Spinal cord (tissue), 10 donors: ENCODE results near the gene RNF114. TPM values are rescaled to one million over a fixed set of nuclear protein-coding genes. Genes with fewer than 3 reads are reported as not detected.
A peak's percentile ranks its signal among the peaks of the same experiment; 100 is the strongest.

Source experiments
- DNase-seq, 6 donors: peaks; one replicate each; pipeline versions ENCODE4 v3.0.0 to v3.0.0-alpha.2; 2013 to 2015; ENCODE audit warnings: low spot score in 6 of 6, low read depth in 4 of 6
- H3K27ac ChIP-seq: one replicate; pipeline ENCODE4 v1.5.1; 2013; ENCODE audit warnings: low read depth, low read length, control low read depth
- H3K27me3 ChIP-seq: one replicate; pipeline ENCODE4 v1.6.1; 2013; ENCODE audit warnings: low read length; ENCODE audit not compliant: control insufficient read depth, insufficient read depth
- H3K36me3 ChIP-seq: one replicate; pipeline ENCODE4 v1.6.1; 2013; ENCODE audit warnings: low read length; ENCODE audit not compliant: control insufficient read depth, insufficient read depth
- H3K4me1 ChIP-seq: one replicate; pipeline ENCODE4 v1.6.1; 2013; ENCODE audit warnings: low read length; ENCODE audit not compliant: control insufficient read depth, insufficient read depth
- H3K4me3 ChIP-seq: one replicate; pipeline ENCODE4 v1.5.1; 2013; ENCODE audit warnings: low read depth, low read length, control low read depth
- H3K9me3 ChIP-seq: one replicate; pipeline ENCODE4 v1.6.1; 2013; ENCODE audit warnings: low read length; ENCODE audit not compliant: control insufficient read depth, insufficient read depth
- WGBS: methylation state at CpG from one replicate; pipeline ENCODE4 v1.1.5; 2013; ENCODE audit warnings: missing lambda C conversion rate; ENCODE audit not compliant: insufficient coverage; 5-methylcytosine and 5-hydroxymethylcytosine counted together
- polyA plus RNA-seq, 2 donors: library from polyadenylated mRNA; unstranded; fragments of 120-200 nt; gene quantifications; one replicate each; pipeline ENCODE4 v1.2.1, GENCODE V29; 2013; ENCODE audit not compliant: insufficient read length in 2 of 2
- total RNA-seq, 2 donors: library from RNA; depleted of rRNA in 1 of 2; stranded (reverse); fragments of 120-200 nt in 1 of 2; fragments of >200 nt in 1 of 2; gene quantifications; one replicate each; pipeline versions ENCODE4 v1.2.3 to v1.2.4, GENCODE V29; 2013 to 2014
- donor health status: healthy.

RNF114 gene
- total and polyA plus RNA-seq, 4 donors, result 39.4 to 63.8 (median 57.3) TPM

GRCh38 chr20:49904440-49905214 is 31.6 kb upstream of the RNF114 start:
- no peak overlapping the region for H3K27ac ChIP-seq

DNA sequence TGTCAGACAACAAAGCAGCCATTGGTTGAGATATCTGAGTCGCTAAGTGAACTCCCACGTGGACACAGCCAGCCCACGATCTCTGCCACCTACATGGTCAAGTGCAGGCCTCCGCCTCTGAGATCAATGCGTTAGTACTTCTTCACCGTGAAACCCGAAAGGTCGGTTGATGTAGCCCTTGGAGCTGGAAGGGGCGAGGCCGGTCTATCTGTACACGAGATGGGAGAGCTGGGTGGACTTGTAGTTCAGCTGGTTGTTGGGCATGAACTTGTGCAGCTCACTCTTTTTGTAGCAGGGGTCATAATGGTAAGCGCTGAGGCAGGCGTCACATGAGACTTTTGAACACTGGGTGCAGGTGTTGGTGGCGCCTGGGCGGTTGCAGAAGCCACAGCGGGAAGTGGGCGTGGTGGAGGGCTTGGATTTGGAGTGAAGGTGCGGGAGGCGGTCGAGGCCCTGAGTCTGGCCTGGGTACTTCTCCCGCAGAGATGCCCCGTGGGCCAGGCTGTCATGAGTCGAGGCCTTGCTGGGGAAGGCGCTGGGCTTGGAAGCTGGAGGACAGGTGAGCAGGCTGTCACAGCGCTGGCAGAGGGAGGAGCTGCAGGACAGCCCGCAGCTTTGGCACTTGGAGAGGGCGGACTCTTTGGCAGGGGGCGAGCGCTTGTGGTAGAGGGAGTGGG is 30.6 kb upstream of the RNF114 start:
- WGBS, result 93% methylated on average over 29 of the region's 29 CpGs
- Histone ChIP-seq H3K4me1 (peaks cover 14% of the 10 kb centered on the region), H3K27ac (no peak overlapping the region), H3K27me3 (no peaks in the 10 kb centered on the region), H3K9me3 (no peaks in the 10 kb centered on the region), H3K4me3 (no peak overlapping the region), H3K36me3 (peaks cover 67% of the 10 kb centered on the region)
- DNase-seq, result no peak

More at GRCh38 chr20:49904440-49905214, 31.6 kb upstream of the RNF114 start:
- no peaks in the 10 kb centered on the region for H3K27me3 ChIP-seq
- H3K4me3 ChIP-seq, result no peak overlapping the region
- peaks cover 5% of the 10 kb centered on the region for H3K4me1 ChIP-seq
- H3K36me3 ChIP-seq, result peaks cover 59% of the 10 kb centered on the region
- no peaks in the 10 kb centered on the region for H3K9me3 ChIP-seq
- 85% methylated on average over 6 of the region's 17 CpGs for WGBS
- no peak for DNase-seq

GRCh38 chr20:49906101-49906604 is 30.0 kb upstream of the RNF114 start:
- no peaks in the 10 kb centered on the region for H3K9me3 ChIP-seq
- peaks cover 68% of the 10 kb centered on the region for H3K36me3 ChIP-seq
- no peak for DNase-seq
- H3K4me3 ChIP-seq, result no peak overlapping the region
- H3K4me1 ChIP-seq, result peaks cover 20% of the 10 kb centered on the region
- no peaks in the 10 kb centered on the region for H3K27me3 ChIP-seq
- H3K27ac ChIP-seq, result no peak overlapping the region
- WGBS, result 92% methylated on average over 37 of the region's 37 CpGs

GRCh38 chr20:49906615-49907154 is 29.5 kb upstream of the RNF114 start:
- DNase-seq, result no peak
- Histone ChIP-seq H3K27ac (no peak overlapping the region), H3K36me3 (peaks cover 68% of the 10 kb centered on the region), H3K4me1 (peaks cover 23% of the 10 kb centered on the region), H3K4me3 (no peak overlapping the region), H3K27me3 (no peaks in the 10 kb centered on the region), H3K9me3 (no peaks in the 10 kb centered on the region)
- 89% methylated on average over 14 of the region's 15 CpGs for WGBS

DNA sequence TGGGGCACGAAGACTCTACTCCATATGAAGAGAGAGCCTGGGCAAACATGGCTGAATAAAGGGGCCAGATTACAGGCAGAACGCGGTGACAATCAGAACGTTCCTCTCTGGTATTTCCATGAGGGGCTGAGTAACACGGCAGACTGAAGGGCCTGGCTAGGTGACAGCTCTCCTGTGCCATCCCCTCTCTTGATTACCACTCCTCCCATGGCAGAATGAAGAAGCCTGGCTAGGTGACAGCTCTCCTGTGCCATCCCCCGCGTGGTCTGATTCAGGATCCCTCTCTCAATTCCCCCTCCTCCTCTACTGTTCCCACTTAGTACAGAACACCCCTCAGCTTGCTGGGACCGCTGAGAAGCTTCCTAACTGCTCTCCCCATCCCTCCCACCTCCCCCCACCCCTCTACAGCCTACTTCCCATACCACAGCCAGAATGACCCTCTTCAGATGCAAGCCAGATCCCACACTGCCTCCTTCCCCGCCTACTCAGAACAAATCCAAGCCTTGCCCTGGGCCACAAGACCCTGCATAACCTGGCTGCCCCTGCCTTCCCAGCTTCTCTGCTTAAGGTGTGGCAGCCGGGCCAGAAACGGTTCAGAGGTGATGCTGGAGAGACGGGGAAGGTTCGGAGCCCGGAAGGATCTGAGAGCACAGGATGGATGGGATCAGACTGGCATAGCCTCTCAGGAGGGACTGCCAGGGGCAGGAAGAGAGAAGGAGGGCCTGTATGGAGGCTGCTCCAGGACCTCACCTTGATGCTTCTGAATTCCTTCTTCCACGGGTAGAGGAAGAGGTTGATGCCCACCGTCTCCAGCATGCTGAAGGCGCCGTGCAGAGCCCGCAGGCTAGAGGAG is 28.6 kb upstream of the RNF114 start:
- no peak overlapping the region for H3K4me3 ChIP-seq
- no peak for DNase-seq
- H3K27ac ChIP-seq, result no peak overlapping the region
- peaks cover 31% of the 10 kb centered on the region for H3K4me1 ChIP-seq
- H3K36me3 ChIP-seq, result peaks cover 65% of the 10 kb centered on the region
- no peaks in the 10 kb centered on the region for H3K9me3 ChIP-seq
- no peaks in the 10 kb centered on the region for H3K27me3 ChIP-seq
- 96% methylated on average over 19 of the region's 19 CpGs for WGBS

- Histone ChIP-seq H3K27me3 (no peaks in the 10 kb centered on the region), H3K4me3 (no peak overlapping the region), H3K36me3 (peaks cover 60% of the 10 kb centered on the region), H3K4me1 (peaks cover 33% of the 10 kb centered on the region), H3K9me3 (no peaks in the 10 kb centered on the region), H3K27ac (no peak overlapping the region)
- no peak for DNase-seq
- 98% methylated on average over 11 of the region's 11 CpGs for WGBS
These were observed 28.0 kb upstream of the RNF114 start for GRCh38 chr20:49908258-49908565.

DNA sequence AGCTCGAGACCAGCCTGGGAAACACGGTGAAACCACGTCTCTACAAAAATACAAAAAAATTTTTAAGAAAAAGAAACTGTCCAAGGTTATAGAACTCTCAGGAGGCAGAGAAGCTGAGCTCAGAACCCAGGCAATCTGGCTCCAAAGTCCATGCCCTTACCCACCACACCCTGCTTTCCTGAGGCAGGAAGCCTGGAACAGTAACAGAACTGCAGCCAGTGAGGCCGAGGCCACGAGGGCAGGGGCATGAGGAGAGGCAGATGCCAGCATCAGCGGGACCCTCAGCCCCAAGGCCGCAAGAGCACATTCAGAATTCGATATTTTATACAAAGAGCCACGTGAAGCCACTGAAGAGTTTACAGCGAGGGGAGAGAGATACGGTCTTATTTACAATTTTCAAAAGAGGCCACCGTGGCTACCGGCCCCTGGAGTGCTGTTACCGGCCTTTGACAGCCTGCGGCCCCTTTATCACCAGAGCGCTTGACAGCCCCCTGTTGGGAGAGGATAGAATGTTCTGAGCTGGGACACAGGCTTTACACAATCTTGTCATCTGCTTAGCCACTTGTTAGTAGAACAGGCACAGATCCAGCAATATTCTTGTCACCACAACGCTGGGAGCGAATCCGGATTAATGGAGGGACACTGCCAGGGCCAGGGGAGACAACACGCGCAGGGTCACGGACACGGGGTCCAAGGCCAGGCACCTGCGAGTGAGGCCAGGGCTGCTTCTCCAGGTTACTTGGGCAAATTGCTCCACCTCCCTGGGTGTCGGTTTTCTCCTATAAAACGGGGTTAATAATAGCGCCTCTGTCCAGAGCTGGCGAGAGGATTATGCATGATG is 26.5 kb upstream of the RNF114 start:
- Histone ChIP-seq H3K36me3 (peaks cover 56% of the 10 kb centered on the region), H3K27ac (no peak overlapping the region), H3K27me3 (no peaks in the 10 kb centered on the region), H3K4me1 (peaks cover 48% of the 10 kb centered on the region), H3K4me3 (no peak overlapping the region), H3K9me3 (no peaks in the 10 kb centered on the region)
- WGBS, result 40% methylated on average over 28 of the region's 28 CpGs
- peak in 1 of 6 donors; percentile 39 for DNase-seq

- H3K27ac ChIP-seq, result no peak overlapping the region
- no peak overlapping the region for H3K4me3 ChIP-seq
These were observed 25.9 kb upstream of the RNF114 start for GRCh38 chr20:49910340-49910706.

More at GRCh38 chr20:49910340-49910706, 25.9 kb upstream of the RNF114 start:
- no peak for DNase-seq
- Histone ChIP-seq H3K9me3 (no peaks in the 10 kb centered on the region), H3K27me3 (no peaks in the 10 kb centered on the region), H3K4me1 (peaks cover 51% of the 10 kb centered on the region), H3K36me3 (peaks cover 50% of the 10 kb centered on the region)
- 63% methylated on average over 3 of the region's 4 CpGs for WGBS
